GM23338 (cell line): ENCODE data around the gene POC1B. TPM values are rescaled to one million over a fixed set of nuclear protein-coding genes. Genes with fewer than 3 reads are reported as not detected.
A peak's percentile ranks its signal among the peaks of the same experiment; 100 is the strongest.

Source experiments
- ATAC-seq: fragments of 200-7000 bp; cut with Tn5 transposase; 3 replicates; pipeline ENCODE4 v1.9.1; 2020
- DNase-seq: peaks from one replicate; pipeline ENCODE4 v3.0.0-alpha.2; 2015; ENCODE audit warnings: low spot score
- H2AFZ ChIP-seq: fragments of 200-600 bp; sonication (generic); 2 replicates; pipeline ENCODE4 v1.8.0; 2016; ENCODE audit warnings: antibody characterized with exemption, mild to moderate bottlenecking, moderate library complexity
- H3F3A ChIP-seq: fragments of 200-600 bp; sonication (generic); replicated peaks from 2 replicates; pipeline ENCODE4 v1.8.0; 2017; ENCODE audit warnings: antibody characterized with exemption, mixed run types, low read depth
- H3K27ac ChIP-seq: fragments of 200-600 bp; sonication (generic); 2 replicates; pipeline ENCODE4 v1.6.1; 2016; ENCODE audit warnings: low read depth
- H3K27me3 ChIP-seq: fragments of 200-600 bp; sonication (generic); 2 replicates; pipeline ENCODE4 v1.8.0; 2016; ENCODE audit warnings: mild to moderate bottlenecking, mixed run types, moderate library complexity; ENCODE audit not compliant: insufficient read depth
- H3K36me3 ChIP-seq: fragments of 200-600 bp; sonication (generic); 2 replicates; pipeline ENCODE4 v1.8.0; 2016; ENCODE audit warnings: mild to moderate bottlenecking; ENCODE audit not compliant: insufficient read depth
- H3K4me1 ChIP-seq: fragments of 200-600 bp; sonication (generic); 2 replicates; pipeline ENCODE4 v1.8.0; 2016; ENCODE audit warnings: mild to moderate bottlenecking, moderate library complexity; ENCODE audit not compliant: insufficient read depth
- H3K4me2 ChIP-seq: fragments of 200-600 bp; sonication (generic); 2 replicates; pipeline ENCODE4 v1.7.1; 2017; ENCODE audit warnings: mixed run types
- H3K4me3 ChIP-seq: fragments of 200-600 bp; sonication (generic); 2 replicates; pipeline ENCODE4 v1.6.1; 2016; ENCODE audit warnings: mixed run types
- H3K79me2 ChIP-seq: fragments of 200-600 bp; sonication (generic); replicated peaks from 2 replicates; pipeline ENCODE4 v1.8.0; 2017; ENCODE audit warnings: mild to moderate bottlenecking; ENCODE audit not compliant: insufficient read depth
- H3K9me2 ChIP-seq: fragments of 200-600 bp; sonication (generic); 2 replicates; pipeline ENCODE4 v1.8.0; 2017; ENCODE audit not compliant: insufficient read depth
- H4K20me1 ChIP-seq: fragments of 200-600 bp; sonication (generic); replicated peaks from 2 replicates; pipeline ENCODE4 v1.8.0; 2017; ENCODE audit warnings: mild to moderate bottlenecking; ENCODE audit not compliant: insufficient read depth
- H3K27ac Mint-ChIP-seq: 2 replicates; pipeline ENCODE4 v1.8.0; 2020; ENCODE audit warnings: inconsistent platforms, mild to moderate bottlenecking, moderate library complexity, mixed read lengths
- H3K27me3 Mint-ChIP-seq: 3 replicates; pipeline ENCODE4 v1.8.0; 2022; ENCODE audit warnings: low read depth, mild to moderate bottlenecking, moderate library complexity, mixed read lengths, inconsistent platforms; ENCODE audit not compliant: insufficient read depth, poor library complexity
- H3K36me3 Mint-ChIP-seq: 3 replicates; pipeline ENCODE4 v1.8.0; 2021; ENCODE audit warnings: low read depth, mild to moderate bottlenecking, inconsistent platforms, moderate library complexity, mixed read lengths
- H3K4me1 Mint-ChIP-seq: 3 replicates; pipeline ENCODE4 v1.8.0; 2020; ENCODE audit warnings: mild to moderate bottlenecking, inconsistent platforms, mixed read lengths
- H3K4me3 Mint-ChIP-seq: 3 replicates; pipeline ENCODE4 v1.8.0; 2021; ENCODE audit warnings: moderate library complexity, mild to moderate bottlenecking, inconsistent platforms, mixed read lengths
- H3K9me3 Mint-ChIP-seq: 3 replicates; pipeline ENCODE4 v1.8.0; 2020; ENCODE audit warnings: moderate library complexity, mild to moderate bottlenecking, inconsistent platforms, mixed read lengths
- CREB1 ChIP-seq: fragments of 250-450 bp; sonication (Bioruptor Pico); IDR thresholded peaks from 2 replicates; pipeline ENCODE4 v1.5.0; 2020; ENCODE audit warnings: low read depth, mild to moderate bottlenecking, moderate library complexity
- CTCF ChIP-seq, 2 experiments: fragments of 200-600 bp in 1 of 2; sonication (generic) in 1 of 2; conservative IDR thresholded peaks; 2 replicates each; pipeline versions ENCODE4 v1.5.1 to v1.6.1; 2016 to 2017; ENCODE audit warnings: antibody characterized with exemption in 2 of 2, low read depth in 2 of 2, mild to moderate bottlenecking in 2 of 2, moderate library complexity in 1 of 2
- ETS1 ChIP-seq: IDR thresholded peaks from 2 replicates; pipeline ENCODE4 v1.6.1; 2016; ENCODE audit warnings: antibody characterized with exemption
- EZH2 ChIP-seq: fragments of 200-600 bp; sonication (generic); IDR thresholded peaks from one replicate; pipeline ENCODE4 v1.8.0; 2017; ENCODE audit warnings: antibody characterized with exemption, mild to moderate bottlenecking, low read depth; ENCODE audit not compliant: unreplicated experiment
- EZH2phosphoT487 ChIP-seq: fragments of 200-600 bp; sonication (generic); IDR thresholded peaks from one replicate; pipeline ENCODE4 v1.8.1; 2018; ENCODE audit warnings: antibody characterized with exemption; ENCODE audit not compliant: unreplicated experiment
- JUNB ChIP-seq: IDR thresholded peaks from one replicate; pipeline ENCODE4 v1.6.1; 2016; ENCODE audit warnings: antibody characterized with exemption; ENCODE audit not compliant: unreplicated experiment
- NANOG ChIP-seq: IDR thresholded peaks from 2 replicates; pipeline ENCODE4 v1.6.1; 2016; ENCODE audit warnings: antibody characterized with exemption, borderline replicate concordance
- POLR2AphosphoS5 ChIP-seq: IDR thresholded peaks from 2 replicates; pipeline ENCODE4 v1.6.1; 2016; ENCODE audit warnings: antibody characterized with exemption, low read depth
- REST ChIP-seq: IDR thresholded peaks from one replicate; pipeline ENCODE4 v1.6.1; 2018; ENCODE audit warnings: antibody characterized with exemption; ENCODE audit not compliant: unreplicated experiment
- STAT1 ChIP-seq: IDR thresholded peaks from one replicate; pipeline ENCODE4 v1.6.1; 2016; ENCODE audit warnings: antibody characterized with exemption; ENCODE audit not compliant: unreplicated experiment
- ZNF114 ChIP-seq: fragments of 250-450 bp; sonication (Bioruptor Pico); IDR thresholded peaks from 2 replicates; pipeline ENCODE4 v1.5.0; 2020; ENCODE audit warnings: mild to moderate bottlenecking, moderate library complexity
- ZNF331 ChIP-seq: fragments of 250-450 bp; sonication (Bioruptor Pico); IDR thresholded peaks from 2 replicates; pipeline ENCODE4 v1.5.0; 2020; ENCODE audit warnings: low read depth, mild to moderate bottlenecking, moderate library complexity
- ZNF462 ChIP-seq: fragments of 250-450 bp; sonication (Bioruptor Pico); IDR thresholded peaks from 2 replicates; pipeline ENCODE4 v1.5.0; 2020; ENCODE audit warnings: mild to moderate bottlenecking, moderate library complexity
- polyA plus RNA-seq: library from polyadenylated mRNA; unstranded; fragments of >200 nt; fragmentation: Nextera tagmentation; extraction: Ambion mirVana; gene quantifications from 2 replicates; pipeline ENCODE4 v1.2.1, GENCODE V29; 2016
- total RNA-seq: library from RNA; depleted of rRNA; stranded (reverse); fragments of >200 nt; shearing (Covaris generic); gene quantifications from 2 replicates; pipeline ENCODE4 v1.2.3, GENCODE V29; 2014

Gene POC1B
- total and polyA plus RNA-seq, 2 experiments from 2014 or later, result 11.8 to 17.5 TPM

- peaks cover 39% of the 10 kb centered on the region for H3K4me1 Mint-ChIP-seq
- H3F3A ChIP-seq, result no peaks in the 10 kb centered on the region
- peak; percentile 33; the same call in 1 of the 3 replicates for ATAC-seq
Observed at GRCh38 chr12:89414851-89415250, 111.0 kb downstream of the POC1B start.

More at GRCh38 chr12:89414851-89415250, 111.0 kb downstream of the POC1B start:
- Mint-ChIP-seq H3K27ac (no peak overlapping the region), H3K9me3 (no peaks in the 10 kb centered on the region), H3K36me3 (no peaks in the 10 kb centered on the region), H3K27me3 (no peaks in the 10 kb centered on the region), H3K4me3 (no peak overlapping the region)
- Histone ChIP-seq H3K9me2 (no peaks in the 10 kb centered on the region), H4K20me1 (no peaks in the 10 kb centered on the region), H3K27ac (no peak overlapping the region), H3K4me3 (no peak overlapping the region), H3K4me1 (peaks cover 43% of the 10 kb centered on the region), H3K4me2 (peak overlapping the region; percentile 3), H3K27me3 (no peaks in the 10 kb centered on the region), H3K36me3 (no peaks in the 10 kb centered on the region), H2AFZ (no peak overlapping the region), H3K79me2 (no peaks in the 10 kb centered on the region)
- peak; percentile 56 for DNase-seq
- TF ChIP-seq JUNB, result no peak
- no peak for TF ChIP-seq ETS1
- TF ChIP-seq ZNF331 (CRISPR knock-in tag), result no peak
- no peak for TF ChIP-seq POLR2AphosphoS5
- no peak for TF ChIP-seq CTCF (conservative IDR thresholded peaks at IDR 0.05; ENCODE audit: low read depth in 2 of 2)
- TF ChIP-seq ZNF462, result no peak
- TF ChIP-seq STAT1, result no peak
- no peak for TF ChIP-seq ZNF114 (CRISPR knock-in tag)
- no peak for TF ChIP-seq EZH2
- no peak for TF ChIP-seq CREB1
- TF ChIP-seq REST, result no peak
- no peak for TF ChIP-seq NANOG
- TF ChIP-seq EZH2phosphoT487, result no peak
